Stimulated activated CD8-positive, alpha-beta memory T cell treated with anti-CD3 and anti-CD28 coated beads, Interleukin-15, amount 100 ng/mL, for 48 hours (primary cell): ENCODE results near the gene MIGA1.

ENCODE experiments used
- DNase-seq, 2 donors: peaks; one replicate each; pipeline ENCODE4 v3.0.0-alpha.2; 2020; ENCODE audit warnings: low read depth in 2 of 2

MIGA1 gene

DNA sequence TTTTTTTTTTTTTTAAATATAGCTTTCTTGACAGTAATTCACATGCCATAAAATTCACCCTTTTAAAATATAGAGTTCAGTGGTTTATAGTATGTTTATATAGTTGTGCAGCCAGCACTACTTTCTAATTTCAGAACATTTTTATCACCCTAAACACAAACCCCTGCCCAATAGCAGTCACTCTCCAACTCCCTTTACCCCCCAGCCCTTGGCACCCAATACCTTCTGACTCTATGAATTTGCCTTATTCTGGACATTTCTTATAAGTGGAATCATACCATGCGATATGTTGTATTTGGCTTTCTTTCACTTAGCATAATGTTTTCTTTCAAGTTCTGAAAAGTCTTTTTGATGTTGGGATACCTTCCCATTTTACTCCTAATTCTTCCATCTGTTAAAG is 66.5 kb downstream of the MIGA1 start:
- DNase-seq: no peak

DNA sequence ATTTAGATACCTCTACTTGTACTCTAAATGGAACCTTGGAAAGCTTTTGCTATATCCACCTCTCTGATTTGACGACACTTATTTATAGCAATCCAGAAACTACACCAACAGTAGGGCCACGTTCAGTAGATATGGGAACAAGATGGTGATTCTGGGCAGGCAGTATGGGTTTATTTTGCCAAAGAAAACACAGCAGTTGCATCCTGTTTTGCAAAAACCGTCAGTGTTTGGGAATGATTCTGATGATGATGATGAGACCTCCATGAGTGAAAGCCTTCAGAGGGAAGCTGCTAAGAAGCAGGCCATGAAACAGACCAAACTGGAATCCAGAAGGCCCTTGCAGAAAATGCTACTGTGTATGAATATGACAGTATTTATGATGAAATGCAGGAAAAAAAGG is 67.5 kb downstream of the MIGA1 start:
- no peak for DNase-seq

DNA sequence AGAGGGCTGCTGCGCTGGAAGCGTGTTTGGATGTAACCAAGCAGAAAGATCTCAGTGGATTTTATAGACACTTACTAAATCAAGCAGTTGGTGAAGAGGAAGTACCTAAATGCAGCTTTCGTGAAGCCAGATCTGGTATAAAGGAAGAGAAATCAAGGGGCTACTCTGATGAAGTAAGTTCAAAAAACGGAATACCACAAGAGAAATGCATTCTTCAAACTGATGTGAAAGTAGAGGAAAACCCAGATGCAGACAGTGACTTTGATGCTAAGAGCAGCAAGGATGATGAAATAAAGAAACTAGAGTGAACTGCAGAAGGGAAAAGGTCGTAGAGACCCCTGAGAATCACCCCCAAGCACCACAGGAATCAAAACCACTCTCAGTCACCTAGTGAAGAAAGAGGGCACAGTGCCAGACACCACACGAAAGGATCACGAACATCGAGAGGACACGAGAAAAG is 68.2 kb downstream of the MIGA1 start:
- peak in 1 of 2 donors; percentile 8 for DNase-seq

DNA sequence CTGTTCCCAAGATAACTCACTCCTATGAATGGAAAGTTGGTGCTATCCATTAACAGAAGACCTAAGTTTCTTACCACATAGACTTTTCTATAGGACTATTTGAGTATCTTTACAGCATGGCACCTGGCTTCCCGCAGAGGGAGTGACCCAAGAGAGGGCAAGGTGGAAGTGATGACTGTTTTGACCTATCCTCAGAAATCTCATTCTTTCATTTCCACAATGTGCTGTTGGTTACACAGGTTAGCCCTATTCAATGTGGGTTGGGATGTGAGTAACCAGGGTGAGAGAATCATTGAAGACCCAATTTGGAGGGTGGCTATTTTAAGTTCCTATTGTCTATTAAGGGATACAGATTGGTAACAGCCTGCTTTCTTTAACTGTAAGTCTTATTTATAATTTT is 70.6 kb downstream of the MIGA1 start:
- DNase-seq: no peak

DNA sequence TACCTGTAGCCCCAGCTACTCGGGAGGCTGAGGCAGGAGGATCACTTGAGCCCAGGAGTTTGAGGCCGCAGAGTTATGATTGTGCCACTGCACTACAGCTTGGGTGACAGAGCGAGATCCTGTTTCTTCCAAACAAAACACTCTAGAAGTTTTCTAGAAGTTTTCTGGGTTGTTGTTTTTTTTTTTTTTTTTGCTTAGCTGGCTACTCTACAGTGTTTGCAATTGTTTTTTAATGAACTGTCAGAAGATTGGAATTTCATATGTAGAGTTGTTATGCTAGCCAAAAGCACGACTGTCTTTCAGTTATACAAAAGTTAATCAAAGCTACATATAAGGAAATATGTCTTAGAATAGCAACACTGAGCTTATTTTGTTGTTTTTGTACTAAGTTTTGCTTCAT is 78.1 kb downstream of the MIGA1 start:
- DNase-seq: no peak

DNA sequence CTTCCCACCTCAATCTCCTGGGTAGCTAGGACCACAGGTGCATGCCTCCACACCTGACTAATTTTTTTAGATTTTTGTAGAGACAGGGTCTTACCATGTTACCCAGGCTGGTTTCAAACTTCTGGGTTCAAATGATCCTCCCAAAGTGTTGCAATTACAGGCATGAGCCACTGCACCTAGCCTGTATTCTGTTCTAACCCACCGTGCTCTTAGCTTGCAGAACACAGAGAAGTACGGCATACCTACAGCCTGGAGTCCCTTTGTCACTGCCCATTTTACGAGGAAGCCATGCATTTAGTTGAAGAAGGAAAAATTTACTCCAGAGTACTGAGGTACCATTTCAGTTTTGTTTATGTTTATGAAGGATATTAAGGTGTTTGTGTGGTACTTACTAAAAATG is 79.3 kb downstream of the MIGA1 start:
- DNase-seq: no peak

DNA sequence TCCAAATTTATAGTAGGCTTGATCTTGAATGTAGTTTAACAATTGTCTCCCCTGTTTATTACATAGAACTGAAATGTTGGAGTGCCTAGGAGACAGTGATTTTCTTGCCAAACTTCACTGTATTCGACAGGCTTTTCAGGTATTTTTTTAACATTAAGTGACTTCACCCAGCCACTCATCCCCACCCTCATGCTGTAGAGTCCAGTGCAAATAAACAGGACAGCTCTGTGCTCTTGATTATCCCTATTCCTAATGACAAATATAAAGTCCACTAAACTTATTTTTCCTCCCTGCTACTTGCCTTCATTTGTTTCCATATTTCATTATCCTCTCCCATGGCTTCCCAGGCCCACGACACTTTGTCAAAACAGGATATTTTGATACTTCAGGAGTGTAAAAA is 79.8 kb downstream of the MIGA1 start:
- no peak for DNase-seq

DNA sequence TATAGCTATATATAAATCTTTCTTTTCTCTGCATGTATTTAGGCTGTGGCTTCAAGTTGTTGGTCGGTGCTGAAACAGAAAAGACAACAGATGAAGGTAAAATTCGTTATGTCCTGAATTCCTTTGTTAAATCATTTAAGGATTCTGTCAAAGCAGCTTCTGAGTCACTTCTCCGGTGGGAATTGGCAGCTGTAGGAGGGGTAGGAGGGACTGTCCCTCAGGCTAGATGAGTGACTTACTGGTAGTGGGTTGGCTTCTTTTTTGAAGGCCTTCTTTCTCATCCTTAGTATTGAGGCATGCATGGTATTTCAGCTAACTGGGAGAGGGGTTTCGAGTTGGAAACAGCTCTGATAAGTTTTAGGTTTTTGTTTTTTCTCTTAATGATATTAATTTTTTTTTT is 86.8 kb downstream of the MIGA1 start:
- no peak for DNase-seq

DNA sequence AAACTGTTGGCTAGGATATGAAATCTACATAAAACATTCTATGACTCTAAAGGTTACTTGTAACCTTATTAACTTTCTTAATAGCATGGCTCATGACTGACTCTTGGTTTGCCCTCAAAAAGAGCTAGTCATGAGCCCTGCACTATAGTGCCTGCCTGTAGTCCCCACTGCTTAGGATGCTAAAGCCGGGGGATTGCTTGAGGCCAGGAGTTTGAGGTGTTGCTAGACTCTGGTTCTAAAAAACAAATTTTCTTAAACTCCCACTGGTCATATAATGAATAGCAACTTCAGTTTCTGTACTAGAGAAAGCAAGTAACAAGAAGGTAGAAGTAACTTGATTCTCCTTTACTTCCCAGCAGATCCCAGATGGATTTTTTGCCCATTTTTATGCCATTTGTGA is 93.2 kb downstream of the MIGA1 start:
- DNase-seq: no peak

DNA sequence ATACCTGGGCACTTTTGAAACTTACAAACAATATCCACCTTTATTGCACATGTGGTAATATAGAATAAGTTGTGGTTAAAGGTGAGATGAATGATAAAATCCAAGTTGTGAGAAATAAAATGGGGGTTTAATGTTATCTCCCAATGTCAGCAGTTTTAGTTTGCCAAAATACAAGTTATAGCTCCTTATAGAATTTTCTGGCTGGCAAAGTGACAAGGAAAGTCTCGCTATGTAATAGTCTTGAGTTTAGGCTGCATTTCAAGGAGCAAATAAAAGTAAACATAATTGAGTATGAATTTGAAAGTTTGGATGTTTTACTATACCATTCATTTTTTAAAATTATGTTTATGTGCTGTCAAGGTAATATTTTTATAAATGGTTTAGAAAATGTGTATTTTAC is 94.0 kb downstream of the MIGA1 start:
- no peak for DNase-seq

DNA sequence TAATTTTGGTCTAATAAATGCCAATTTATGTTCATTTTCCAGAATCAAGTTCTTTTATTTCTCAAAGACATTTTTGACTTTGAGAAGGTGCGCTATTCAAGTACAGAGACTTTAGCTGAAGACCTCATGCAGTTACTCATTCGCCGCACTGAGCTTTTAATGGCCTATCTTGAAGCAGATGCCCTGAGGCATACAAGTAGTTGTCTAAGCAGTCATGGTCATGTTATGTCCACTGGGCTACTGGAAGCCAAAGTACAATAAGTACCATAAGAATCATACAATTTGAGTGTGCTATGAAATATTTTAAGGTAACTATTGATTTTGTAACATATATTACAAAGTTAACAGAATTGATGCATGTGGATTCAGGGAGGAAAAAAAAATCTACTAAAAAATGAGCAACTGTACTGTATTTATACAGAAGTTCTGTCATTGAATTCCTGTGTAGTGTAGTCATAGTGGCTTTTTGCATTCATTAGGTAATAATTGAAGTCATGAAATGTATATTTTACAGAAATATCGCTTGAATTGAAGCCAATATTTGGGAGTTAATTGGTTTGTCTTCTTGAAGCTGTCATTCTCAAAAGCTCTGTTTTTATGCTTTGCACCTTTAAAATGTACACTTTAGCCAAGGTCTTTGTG is 95.5 kb downstream of the MIGA1 start:
- no peak for DNase-seq

DNA sequence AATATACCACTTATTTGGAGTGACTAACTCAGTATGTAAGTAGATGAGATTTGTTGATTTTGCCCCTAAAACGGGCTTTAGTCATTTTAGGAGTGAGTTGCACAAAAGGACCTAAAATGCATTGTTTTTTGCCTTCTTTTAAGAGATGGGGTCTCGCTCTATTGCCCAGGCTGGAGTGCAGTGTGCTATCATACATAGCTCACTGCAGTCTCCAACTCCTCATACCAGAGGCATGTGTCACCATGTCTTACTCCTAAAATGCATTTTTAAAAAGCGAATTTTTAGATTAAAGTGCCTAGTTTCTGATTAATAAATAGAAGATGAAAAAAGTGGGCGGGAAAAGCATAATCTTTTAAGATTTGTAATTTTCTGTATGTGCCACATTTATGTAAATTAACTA is 97.4 kb downstream of the MIGA1 start:
- no peak for DNase-seq

DNA sequence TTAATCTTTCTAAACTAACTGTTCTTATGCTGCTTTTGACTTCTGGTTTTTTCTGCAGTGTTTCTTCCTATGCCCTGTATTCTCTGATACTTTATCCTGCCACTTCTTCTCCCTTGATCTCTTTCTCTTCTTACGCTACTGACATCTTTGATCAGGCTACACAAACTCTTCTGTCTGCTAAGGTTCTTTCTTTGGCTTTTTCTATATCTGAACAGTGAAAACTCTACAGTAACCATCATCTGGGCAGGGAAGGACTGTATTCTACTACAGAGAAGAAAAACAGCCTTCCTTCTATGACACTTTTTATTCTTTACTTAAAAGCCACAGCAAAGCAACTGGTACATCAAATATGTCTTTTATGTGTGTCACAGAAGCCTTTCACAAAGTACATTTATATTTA is 101.6 kb downstream of the MIGA1 start:
- DNase-seq: no peak

DNA sequence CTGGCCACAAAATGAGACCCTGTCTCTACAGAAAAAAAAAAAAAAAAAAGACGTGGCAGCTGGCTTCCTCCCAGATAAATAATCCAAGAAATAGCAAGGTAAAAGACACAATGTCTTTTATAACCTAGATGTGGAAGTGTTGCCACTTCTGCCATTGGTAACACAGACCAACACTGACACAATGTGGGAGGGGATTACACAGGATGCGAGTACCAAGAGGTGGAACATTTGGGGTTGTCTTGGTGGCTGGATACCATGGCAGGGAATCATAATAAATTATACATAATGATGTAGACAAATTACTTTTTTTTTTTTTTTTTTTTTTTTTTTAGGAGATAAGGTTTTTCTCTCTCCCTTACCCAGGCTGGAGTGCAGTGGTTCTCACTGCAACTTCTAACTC is 103.0 kb downstream of the MIGA1 start:
- no peak for DNase-seq

DNA sequence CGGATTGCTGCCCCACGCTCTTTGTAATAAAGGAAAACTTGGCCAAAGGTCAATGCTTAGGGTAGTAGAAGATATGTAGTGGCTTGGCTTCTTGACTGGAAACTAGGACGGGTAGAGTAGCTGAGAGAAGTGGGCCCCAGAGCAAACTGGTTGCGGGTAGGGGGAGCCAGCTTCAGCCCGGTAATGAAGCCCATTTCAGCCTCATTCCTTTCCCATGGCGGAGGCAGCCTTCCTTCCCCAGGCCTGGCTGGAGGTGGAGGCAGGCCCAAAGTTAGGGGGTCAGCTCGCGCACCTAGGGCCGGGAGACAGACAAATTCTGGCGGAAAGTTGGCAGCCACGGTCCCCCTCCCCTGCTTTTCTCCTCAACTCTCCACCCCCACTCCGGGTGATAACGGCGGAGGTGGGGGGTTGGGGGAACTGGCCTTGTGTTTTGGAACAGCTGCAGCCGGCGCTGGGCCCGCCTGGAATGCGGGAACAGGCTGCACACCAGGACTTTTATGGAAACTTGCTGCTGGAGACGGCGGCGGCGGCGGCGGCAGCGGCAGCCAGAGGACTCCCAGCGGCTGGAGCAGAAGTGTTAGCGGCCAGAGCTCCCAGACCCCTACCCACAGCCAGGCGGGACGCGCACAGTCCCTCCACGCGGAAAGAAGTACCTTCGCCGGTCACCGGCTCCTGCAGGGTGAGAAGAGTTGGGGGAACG is 108.8 kb downstream of the MIGA1 start, which contains the start of gene NEXN:
Gene NEXN, plus strand, starts transcription at position 544 of the 700 bp plus-strand sequence. CDS start 27,483 bp downstream, outside the sequence.
- no peak for DNase-seq

DNA sequence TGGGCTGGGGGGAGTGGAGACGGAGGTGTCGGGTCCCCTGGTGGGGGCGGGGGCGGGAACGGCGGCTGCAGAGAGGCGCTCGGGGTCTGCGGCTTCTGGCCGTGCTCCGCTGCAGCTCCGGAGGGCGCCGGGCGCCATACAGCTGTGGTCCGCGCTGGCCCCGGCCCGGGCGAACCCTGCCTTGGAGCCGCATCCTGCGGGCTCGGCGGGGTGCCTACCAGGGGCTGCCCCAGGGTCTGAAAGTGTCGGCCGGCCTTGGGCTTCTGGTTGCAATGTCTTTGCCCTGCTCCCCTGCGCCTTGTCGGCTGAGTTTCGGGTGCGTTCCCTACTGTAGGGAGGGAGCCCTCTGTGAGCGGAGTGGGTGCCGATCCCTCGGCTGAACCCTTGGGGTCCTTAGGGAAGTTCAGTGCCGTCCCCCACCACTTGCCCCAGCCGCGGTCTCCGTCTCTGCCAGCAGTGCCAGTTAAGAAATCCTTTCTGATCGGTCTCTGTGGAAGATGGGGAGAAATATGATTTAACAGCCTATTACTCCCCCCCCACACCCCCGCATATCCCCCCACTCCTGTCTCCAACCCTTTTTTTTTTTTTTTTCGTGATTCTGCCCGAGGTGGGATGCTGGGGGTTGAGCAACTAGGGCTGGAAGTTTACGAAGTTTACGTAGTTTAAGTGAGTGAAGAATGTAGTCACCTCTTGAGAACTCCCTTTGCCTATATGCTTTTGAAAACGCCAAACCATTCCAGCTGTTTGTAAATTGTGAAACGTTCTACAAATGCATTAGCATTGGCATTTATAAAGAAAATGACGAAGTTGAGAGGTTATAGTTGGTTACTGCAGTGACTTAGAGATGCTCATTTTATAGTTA is 109.6 kb downstream of the MIGA1 start:
- DNase-seq: no peak

DNA sequence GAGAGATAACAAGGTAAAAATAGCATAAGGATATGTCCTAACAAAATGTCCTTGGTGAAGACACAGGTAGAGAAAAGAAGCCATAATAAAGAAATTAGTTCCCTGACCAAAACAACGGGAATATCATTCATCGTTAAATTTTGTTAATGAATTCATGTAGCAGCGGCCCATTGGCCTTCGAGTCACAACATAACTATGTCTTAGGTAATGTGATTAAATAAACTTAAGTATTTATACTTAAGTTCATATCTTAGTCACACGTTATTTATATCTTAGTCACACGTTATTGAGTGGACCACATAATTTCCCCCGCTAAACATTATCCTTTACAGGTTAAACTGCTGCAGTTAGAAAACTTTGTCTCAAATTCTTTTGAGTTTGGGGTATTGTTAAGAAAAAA is 110.2 kb downstream of the MIGA1 start:
- no peak for DNase-seq

DNA sequence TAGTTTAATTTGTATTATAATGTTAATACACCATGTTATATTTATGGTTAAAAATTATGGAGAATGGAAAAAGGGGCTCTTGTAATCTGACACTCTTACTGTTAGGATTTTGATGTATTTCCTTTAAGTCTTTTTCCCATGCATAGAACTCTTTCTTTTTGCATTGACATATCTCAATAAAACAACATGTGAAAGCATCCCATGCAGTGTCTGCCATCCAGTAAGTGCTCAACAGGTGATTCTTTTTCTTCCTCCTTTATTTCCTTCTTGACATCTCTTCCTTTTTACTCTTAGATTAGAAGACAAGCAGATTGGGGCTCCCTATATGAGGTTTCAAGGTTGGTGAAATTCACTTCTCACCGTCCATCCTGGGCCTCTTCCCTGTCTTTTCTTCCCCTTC is 111.8 kb downstream of the MIGA1 start:
- DNase-seq: no peak

DNA sequence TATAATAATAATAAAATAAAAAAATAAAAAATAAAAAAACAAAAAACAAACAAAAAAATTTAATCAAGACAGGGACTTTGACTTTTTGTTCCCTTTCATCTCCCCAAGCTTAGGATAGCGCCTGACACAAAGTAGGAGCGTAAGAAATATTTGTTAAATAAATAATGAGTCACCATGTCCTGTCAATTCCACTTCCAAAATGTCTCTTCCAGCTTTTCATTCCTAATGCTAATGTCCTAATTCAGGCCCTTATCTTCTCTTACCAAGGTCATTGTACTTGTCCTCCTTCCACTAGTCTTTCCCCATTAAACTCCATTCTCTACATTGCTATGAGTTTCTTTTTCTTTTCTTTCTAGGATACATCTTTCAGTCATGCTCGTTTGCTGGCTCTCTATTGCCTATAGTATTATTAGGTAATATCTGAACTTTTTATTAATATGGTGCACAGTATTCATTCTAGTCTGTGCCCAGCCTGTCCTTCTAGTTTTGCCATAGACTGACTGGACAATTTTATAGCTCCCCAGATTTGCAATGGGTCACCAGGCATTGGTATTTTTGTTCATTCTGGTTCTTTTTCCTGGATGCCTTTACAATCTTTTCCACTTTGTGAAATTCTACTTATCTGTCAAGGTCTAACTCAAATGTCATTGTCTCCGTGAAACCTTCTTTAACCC is 120.3 kb downstream of the MIGA1 start:
- DNase-seq: no peak

DNA sequence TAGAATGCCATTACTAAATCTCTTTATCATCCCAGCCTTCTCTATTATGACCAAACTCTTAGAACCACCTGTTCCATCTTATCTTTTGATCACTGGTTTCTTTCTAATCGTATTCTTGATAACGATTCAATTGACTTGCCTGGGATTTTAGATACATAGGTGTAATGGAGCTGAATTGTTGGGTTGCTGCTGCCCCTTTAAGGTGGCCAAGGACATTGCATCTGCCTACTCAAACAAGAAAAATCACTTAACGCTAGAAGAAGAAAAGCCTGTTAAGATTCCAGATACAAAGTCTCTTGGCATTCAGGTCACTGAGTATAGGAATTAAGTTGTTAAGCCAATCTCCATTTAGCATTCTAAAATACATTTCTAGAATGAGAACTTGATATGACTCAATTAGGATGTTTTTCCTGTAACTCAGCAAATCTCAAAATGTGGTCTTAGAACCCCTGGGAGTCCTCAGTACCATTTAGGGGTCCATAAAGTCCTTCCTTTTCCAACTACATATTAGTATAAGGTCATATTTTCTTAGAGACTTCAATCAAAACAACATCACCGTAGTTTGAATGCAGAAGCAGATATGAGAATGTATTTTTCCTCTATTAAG is 121.3 kb downstream of the MIGA1 start:
- no peak for DNase-seq

DNA sequence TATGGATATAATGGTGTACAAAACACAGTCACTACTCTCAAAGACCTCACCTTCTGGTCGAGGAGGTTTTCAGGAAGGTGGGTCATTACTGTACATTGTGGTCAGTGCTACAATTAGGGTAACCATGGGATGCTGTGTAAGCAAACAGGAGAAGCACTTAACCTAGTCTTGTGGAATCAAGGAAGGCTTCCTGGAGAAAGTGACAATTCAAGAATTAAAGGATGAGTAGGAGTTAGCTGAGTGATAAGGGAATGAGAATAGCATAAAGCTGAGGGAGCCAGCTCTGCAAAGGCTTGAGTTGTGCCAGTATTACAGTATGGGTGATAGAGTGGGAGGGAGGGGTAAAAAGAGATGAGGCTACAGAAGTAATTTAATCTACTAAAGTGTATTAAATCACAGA is 126.2 kb downstream of the MIGA1 start:
- no peak for DNase-seq
